Common myeloid progenitor, CD34-positive (primary cell): ENCODE measurements around the gene TPCN1.
A peak's percentile ranks its signal among the peaks of the same experiment; 100 is the strongest.

Source experiments
- CTCF ChIA-PET: fragments of 350-600 bp; sonication (Branson Sonifier 250); formaldehyde crosslinking; loops from one replicate; lab custom pipeline; 2021; ENCODE audit warnings: antibody characterized with exemption; lab: Charles Lee
- POLR2A ChIA-PET: fragments of 350-600 bp; sonication (Branson Sonifier 250); formaldehyde crosslinking; loops from one replicate; lab custom pipeline; 2021; ENCODE audit warnings: antibody characterized with exemption; lab: Charles Lee
- DNase-seq, 3 donors: peaks; one replicate each; pipeline versions ENCODE4 v3.0.0 to v3.0.0-alpha.2; 2013
- H3K27ac ChIP-seq, 2 experiments: 1 replicate in 1 of 2; 2 replicates in 1 of 2; pipeline ENCODE4 v1.7.0; 2013; ENCODE audit warnings: inconsistent platforms in 2 of 2, low read length in 2 of 2, mild to moderate bottlenecking in 2 of 2, low read depth in 1 of 2, moderate library complexity in 1 of 2; ENCODE audit not compliant: severe bottlenecking in 2 of 2, insufficient read depth in 1 of 2, poor library complexity in 1 of 2
- H3K27me3 ChIP-seq, 5 experiments: replicated peaks in 2 of 5; 1 replicate in 3 of 5; 2 replicates in 2 of 5; pipeline versions ENCODE4 v1.6.1 to v1.7.0; 2013; ENCODE audit warnings: low read length in 4 of 5, mild to moderate bottlenecking in 2 of 5, moderate library complexity in 2 of 5, inconsistent platforms in 1 of 5; ENCODE audit not compliant: insufficient read depth in 5 of 5, control insufficient read depth in 4 of 5
- H3K36me3 ChIP-seq, 4 experiments: 1 replicate in 2 of 4; 2 replicates in 2 of 4; pipeline versions ENCODE4 v1.6.1 to v1.7.0; 2013; ENCODE audit warnings: low read length in 3 of 4, control low read depth in 1 of 4, mild to moderate bottlenecking in 1 of 4; ENCODE audit not compliant: control insufficient read depth in 4 of 4, insufficient read depth in 4 of 4
- H3K4me1 ChIP-seq, 4 experiments: 1 replicate in 3 of 4; 2 replicates in 1 of 4; pipeline versions ENCODE4 v1.6.1 to v1.7.1; 2013; ENCODE audit warnings: low read length in 3 of 4, mild to moderate bottlenecking in 3 of 4, control low read depth in 1 of 4, inconsistent platforms in 1 of 4, moderate library complexity in 1 of 4; ENCODE audit not compliant: control insufficient read depth in 4 of 4, insufficient read depth in 4 of 4; ENCODE audit errors: control extremely low read depth in 1 of 4
- H3K4me3 ChIP-seq, 7 experiments: 1 replicate in 4 of 7; 2 replicates in 3 of 7; pipeline versions ENCODE4 v1.5.1 to v1.7.0; 2013; ENCODE audit warnings: mild to moderate bottlenecking in 7 of 7, low read length in 6 of 7, moderate library complexity in 6 of 7, inconsistent platforms in 2 of 7, low read depth in 2 of 7, control low read depth in 1 of 7; ENCODE audit not compliant: insufficient read depth in 4 of 7, control insufficient read depth in 1 of 7; ENCODE audit errors: extremely low read depth in 1 of 7
- H3K9me3 ChIP-seq, 5 experiments: 1 replicate in 4 of 5; 2 replicates in 1 of 5; pipeline versions ENCODE4 v1.6.1 to v1.7.1; 2013; ENCODE audit warnings: low read length in 4 of 5, mild to moderate bottlenecking in 2 of 5, inconsistent platforms in 1 of 5, low read depth in 1 of 5, moderate library complexity in 1 of 5; ENCODE audit not compliant: control insufficient read depth in 4 of 5, insufficient read depth in 2 of 5; ENCODE audit errors: control extremely low read depth in 1 of 5
- WGBS: methylation state at CpG from one replicate; pipeline ENCODE4 v1.1.5; 2013; ENCODE audit not compliant: insufficient coverage; 5-methylcytosine and 5-hydroxymethylcytosine counted together

Gene TPCN1

GRCh38 chr12:113180333-113180732, 40.9 kb upstream of the TPCN1 start:
- H3K36me3 ChIP-seq, result peaks cover 18 to 61% (median 47%) of the 10 kb centered on the region in 4 experiments

GRCh38 chr12:113181975-113182374, 39.3 kb upstream of the TPCN1 start:
- DNase-seq, result no peak
- WGBS, result 100% methylated on average over 1 of the region's 3 CpGs
- Histone ChIP-seq H3K27ac (no peak overlapping the region), H3K27me3 (no peaks in the 10 kb centered on the region), H3K4me3 (no peak overlapping the region), H3K9me3 (peaks cover 0 to 8% (median 6%) of the 10 kb centered on the region in 5 experiments), H3K36me3 (peaks cover 17 to 59% (median 39%) of the 10 kb centered on the region in 4 experiments), H3K4me1 (peaks cover 0 to 23% (median 21%) of the 10 kb centered on the region in 4 experiments)
- POLR2A ChIA-PET, result no interaction called here
- CTCF ChIA-PET, result interaction anchor here (1.0 kb wide), 1 partner anchor 11 kb away, joined by 5 read pairs; no protein-coding TSS in a partner anchor

More at GRCh38 chr12:113180333-113180732, 40.9 kb upstream of the TPCN1 start:
- Histone ChIP-seq H3K9me3 (peaks cover 0 to 9% (median 6%) of the 10 kb centered on the region in 5 experiments), H3K4me1 (peaks cover 0 to 11% (median 7%) of the 10 kb centered on the region in 4 experiments), H3K4me3 (no peak overlapping the region), H3K27me3 (no peaks in the 10 kb centered on the region), H3K27ac (no peak overlapping the region)
- ChIA-PET POLR2A (no interaction called here), CTCF (interaction anchor here (1.1 to 1.9 kb wide), 5 partner anchors 9 to 46 kb away, joined by 3 to 7 read pairs (median 4); no protein-coding TSS in a partner anchor)
- 91% methylated on average over 4 of the region's 4 CpGs for WGBS
- DNase-seq, result no peak

- WGBS, result 98% methylated on average over 6 of the region's 11 CpGs
- peaks cover 10 to 52% (median 27%) of the 10 kb centered on the region in 4 experiments for H3K36me3 ChIP-seq
- peaks cover 0 to 26% (median 22%) of the 10 kb centered on the region in 4 experiments for H3K4me1 ChIP-seq
- no peaks in the 10 kb centered on the region for H3K9me3 ChIP-seq
- DNase-seq, result no peak
- H3K27ac ChIP-seq, result no peak overlapping the region
- H3K4me3 ChIP-seq, result no peak overlapping the region
- ChIA-PET CTCF (interaction anchor here (0.9 to 3.0 kb wide), 2 partner anchors 8 to 17 kb away, joined by 3 to 17 read pairs; no protein-coding TSS in a partner anchor), POLR2A (interaction anchor here (0.6 kb wide), 1 partner anchor 176 kb away, joined by 5 read pairs; no protein-coding TSS in a partner anchor)
- H3K27me3 ChIP-seq, result no peaks in the 10 kb centered on the region
Observed at GRCh38 chr12:113183030-113183589, 38.2 kb upstream of the TPCN1 start.

GRCh38 chr12:113184098-113184899, 37.0 kb upstream of the TPCN1 start:
- H3K27me3 ChIP-seq, result no peaks in the 10 kb centered on the region
- 37% methylated on average over 24 of the region's 26 CpGs for WGBS
- H3K4me1 ChIP-seq, result peaks cover 0 to 26% (median 22%) of the 10 kb centered on the region in 4 experiments
- peaks cover 5 to 50% (median 19%) of the 10 kb centered on the region in 4 experiments for H3K36me3 ChIP-seq
- peak overlapping the region; percentile 40 to 97 for H3K27ac ChIP-seq
- DNase-seq, result no peak
- H3K9me3 ChIP-seq, result no peaks in the 10 kb centered on the region
- CTCF ChIA-PET, result interaction anchor here (1.2 to 3.0 kb wide), 2 partner anchors 10 to 30 kb away, joined by 4 to 17 read pairs; no protein-coding TSS in a partner anchor
- POLR2A ChIA-PET, result interaction anchor here (1.1 kb wide), 1 partner anchor 24 kb away, joined by 3 read pairs; no protein-coding TSS in a partner anchor
- H3K4me3 ChIP-seq, result peak overlapping the region; percentile 74 to 90 (median 85)

GRCh38 chr12:113184900-113185179, 36.4 kb upstream of the TPCN1 start:
- H3K36me3 ChIP-seq, result peaks cover 5 to 48% (median 14%) of the 10 kb centered on the region in 4 experiments
- peaks cover 0 to 26% (median 22%) of the 10 kb centered on the region in 4 experiments for H3K4me1 ChIP-seq
- ChIA-PET CTCF (interaction anchor here (1.2 to 3.5 kb wide), 3 partner anchors 10 to 51 kb away, joined by 4 to 17 read pairs (median 12); no protein-coding TSS in a partner anchor), POLR2A (interaction anchor here (0.7 to 1.3 kb wide), 3 partner anchors 24 to 48 kb away, joined by 3 read pairs; no protein-coding TSS in a partner anchor)
- peak overlapping the region; percentile 96 to 97 for H3K27ac ChIP-seq
- H3K9me3 ChIP-seq, result no peaks in the 10 kb centered on the region
- H3K27me3 ChIP-seq, result no peaks in the 10 kb centered on the region
- 0% methylated on average over 18 of the region's 20 CpGs for WGBS
- peak; percentile 90 to 94 (median 94) for DNase-seq
- H3K4me3 ChIP-seq, result peak overlapping the region; percentile 74 to 90 (median 85)

- ChIA-PET CTCF (interaction anchor here (0.6 to 3.5 kb wide), 4 partner anchors 11 to 70 kb away, joined by 3 to 17 read pairs (median 8); no protein-coding TSS in a partner anchor), POLR2A (interaction anchor here (0.7 to 1.3 kb wide), 3 partner anchors 23 to 48 kb away, joined by 3 read pairs; no protein-coding TSS in a partner anchor)
- peak within 1 kb of the TSS; percentile 74 to 90 (median 85) for H3K4me3 ChIP-seq
- peak; percentile 73 to 88 (median 81) for DNase-seq
- under 1% methylated on average over 82 of the region's 89 CpGs for WGBS
- H3K4me1 ChIP-seq, result peaks cover 0 to 26% (median 22%) of the 10 kb centered on the region in 4 experiments
- no peaks in the 10 kb centered on the region for H3K27me3 ChIP-seq
- H3K9me3 ChIP-seq, result no peaks in the 10 kb centered on the region
- H3K36me3 ChIP-seq, result peaks cover 4 to 43% (median 11%) of the 10 kb centered on the region in 4 experiments
- peak within 1 kb of the TSS; percentile 96 to 97 for H3K27ac ChIP-seq
Observed at GRCh38 chr12:113185180-113186032, 35.9 kb upstream of the TPCN1 start, which contains the start of the genes DDX54 and RITA1. TSS of gene DDX54 (minus strand) at chr12:113185478. CDS start at chr12:113185451, 27 bp downstream. TSS of gene RITA1 (plus strand) at chr12:113185721. CDS start at chr12:113186747, 1,026 bp downstream.
